DMS53 (cell line): ENCODE measurements around the gene NCBP3.
"Not testable (repeated sequence)": the region's sequence is repeated elsewhere in the genome, so short reads cannot be mapped to it uniquely, and the experiment has no call there.

Experiments
- DNase-seq: peaks from one replicate; lab custom pipeline; 2025; lab: John Stamatoyannopoulos, UW

NCBP3 gene

DNA sequence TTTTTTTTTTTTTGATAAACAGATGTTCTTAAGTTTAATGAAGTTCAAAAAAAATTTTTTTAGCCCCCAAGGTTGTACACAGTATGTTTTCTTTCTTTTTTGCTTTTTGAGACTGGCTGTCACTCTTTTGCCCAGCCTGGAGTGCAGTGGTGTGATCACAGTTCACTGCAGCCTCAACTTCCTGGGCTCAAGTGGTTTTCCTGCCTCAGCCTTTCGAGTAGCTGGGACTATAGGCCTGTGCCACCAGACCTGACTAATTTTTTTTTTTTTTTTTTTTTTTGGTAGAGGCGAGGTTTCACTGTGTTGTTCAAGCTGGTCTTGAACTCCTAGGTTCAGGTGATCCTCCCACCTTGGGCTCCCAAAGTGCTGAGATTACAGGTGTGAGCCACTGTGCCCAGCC, 57.8 kb downstream of the NCBP3 start:
- peak; percentile 82 for DNase-seq

GRCh38 chr17:3785323-3785722, 60.7 kb downstream of the NCBP3 start:
- DNase-seq = not testable (repeated sequence)

DNA sequence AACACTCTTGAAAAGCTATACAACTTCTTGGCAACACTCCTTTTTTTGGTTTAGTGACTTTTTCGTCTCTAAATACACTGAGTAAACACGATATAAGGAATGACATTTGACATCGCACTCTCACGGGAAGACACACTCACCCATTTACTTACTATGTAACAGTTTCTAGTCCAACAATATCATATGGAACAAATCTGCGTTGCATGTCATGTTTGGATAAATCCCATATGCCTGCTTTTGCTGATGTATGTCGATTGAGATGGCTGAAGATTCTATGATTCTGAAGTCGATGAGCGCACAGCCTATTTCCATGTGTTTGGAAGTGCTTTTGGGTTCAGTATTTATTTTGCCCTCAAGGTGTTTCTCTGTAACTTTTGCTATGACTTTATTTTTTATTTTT, 63.3 kb downstream of the NCBP3 start:
- DNase-seq = no peak

DNA sequence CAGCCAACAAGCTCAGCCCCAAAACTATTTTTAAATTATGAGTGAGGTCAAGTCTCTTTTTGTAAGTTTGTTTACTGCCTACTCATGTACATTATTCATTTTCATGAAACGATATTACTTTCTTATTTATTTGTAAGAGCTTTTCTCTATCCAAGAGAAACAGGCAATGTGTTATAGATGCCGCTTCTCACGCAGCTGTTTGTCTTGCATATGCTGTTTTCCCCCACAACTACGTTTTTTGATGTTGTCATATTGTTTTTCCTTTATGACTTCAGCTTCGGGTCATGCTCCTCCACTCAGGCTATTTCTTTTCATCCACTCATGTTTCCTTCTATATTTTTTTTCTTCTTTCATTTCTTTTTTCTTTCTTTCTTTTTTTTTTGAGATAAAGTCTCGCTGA, 65.1 kb downstream of the NCBP3 start:
- no peak for DNase-seq

DNA sequence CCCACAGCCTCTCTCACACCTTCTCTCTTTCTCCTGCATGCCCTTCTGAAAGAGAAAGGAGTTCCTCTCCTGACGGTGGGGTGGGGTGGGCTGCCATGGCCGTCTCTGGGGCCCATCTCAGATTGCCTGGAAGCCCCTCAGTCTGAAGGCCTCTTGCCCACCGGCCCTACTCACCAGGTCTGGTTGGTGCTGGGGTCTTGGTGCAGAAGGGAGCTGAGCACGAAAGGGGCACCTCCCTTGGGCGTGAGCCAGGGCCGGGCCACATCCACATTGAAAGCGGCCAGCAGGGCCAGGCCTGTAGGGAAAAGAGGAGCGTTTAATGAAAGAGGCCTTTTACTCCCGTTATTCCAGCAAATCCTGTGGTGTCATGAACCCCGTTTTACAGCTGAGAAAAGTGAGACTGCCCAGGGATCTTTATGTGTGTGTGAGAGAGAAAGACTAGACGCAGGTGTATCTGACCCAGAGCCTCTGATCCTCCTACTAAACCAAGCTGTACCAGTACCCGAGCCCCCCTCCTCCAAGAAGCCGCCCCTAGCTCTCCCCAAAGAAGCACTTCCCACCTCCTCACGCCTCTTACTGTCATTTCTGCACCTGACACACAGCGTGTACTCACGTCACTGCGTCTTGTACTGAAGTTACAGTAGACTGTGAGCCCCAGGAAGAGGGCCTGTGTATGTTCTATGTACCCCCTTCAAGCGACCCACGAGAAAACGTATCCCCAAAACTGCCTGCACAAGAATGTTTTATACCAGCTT, 68.5 kb downstream of the NCBP3 start:
- DNase-seq = no peak

GRCh38 chr17:3773966-3774365, 72.1 kb downstream of the NCBP3 start:
- DNase-seq = no peak

- DNase-seq = no peak
Observed at GRCh38 chr17:3773511-3773910, 72.5 kb downstream of the NCBP3 start.

DNA sequence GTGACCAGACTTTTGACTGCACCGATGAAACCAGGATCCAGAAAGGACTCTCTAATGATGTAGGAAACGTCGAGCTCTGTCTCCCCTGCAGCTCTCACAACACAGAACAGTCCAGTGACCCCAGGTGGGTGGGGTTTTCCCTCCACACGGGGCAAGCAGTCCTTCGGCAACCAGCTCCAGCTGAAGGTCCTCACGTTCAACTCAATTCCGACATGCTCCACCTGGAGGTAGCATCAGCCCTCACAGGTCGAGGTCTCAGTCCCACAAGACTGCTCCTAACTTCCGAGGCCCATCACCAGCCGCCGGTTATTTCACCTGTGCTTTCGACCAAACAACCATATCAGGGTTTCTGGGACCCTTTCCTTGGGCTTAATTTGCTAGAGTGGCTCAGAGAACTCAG, 73.3 kb downstream of the NCBP3 start:
- DNase-seq = no peak

- DNase-seq = no peak
Observed at GRCh38 chr17:3771140-3771539, 74.9 kb downstream of the NCBP3 start.

- no peak for DNase-seq
Observed at GRCh38 chr17:3770466-3770865, 75.6 kb downstream of the NCBP3 start.

- DNase-seq = no peak
Observed at GRCh38 chr17:3768769-3769168, 77.3 kb downstream of the NCBP3 start.

DNA sequence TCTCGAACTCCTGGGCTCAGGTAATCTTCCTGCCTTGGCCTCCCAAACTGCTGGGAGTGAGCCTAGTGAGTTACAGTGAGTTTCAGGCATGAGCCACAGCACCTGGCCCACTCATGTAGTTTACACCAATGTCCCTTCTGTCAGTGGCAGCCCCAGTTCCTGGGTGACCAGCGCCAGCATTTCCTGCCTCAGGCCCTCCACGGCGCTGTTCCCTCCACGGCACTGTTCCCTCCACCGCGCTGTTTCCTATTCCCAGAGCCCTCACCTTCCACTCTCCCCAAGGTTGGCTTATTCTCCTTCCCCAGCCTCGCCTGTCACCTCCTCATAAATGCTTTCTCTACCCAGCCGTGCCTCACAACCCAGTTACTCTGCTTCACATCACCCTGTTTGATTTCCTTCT, 77.7 kb downstream of the NCBP3 start:
- DNase-seq = no peak

- no peak for DNase-seq
Observed at GRCh38 chr17:3766779-3767178, 79.3 kb downstream of the NCBP3 start.

DNA sequence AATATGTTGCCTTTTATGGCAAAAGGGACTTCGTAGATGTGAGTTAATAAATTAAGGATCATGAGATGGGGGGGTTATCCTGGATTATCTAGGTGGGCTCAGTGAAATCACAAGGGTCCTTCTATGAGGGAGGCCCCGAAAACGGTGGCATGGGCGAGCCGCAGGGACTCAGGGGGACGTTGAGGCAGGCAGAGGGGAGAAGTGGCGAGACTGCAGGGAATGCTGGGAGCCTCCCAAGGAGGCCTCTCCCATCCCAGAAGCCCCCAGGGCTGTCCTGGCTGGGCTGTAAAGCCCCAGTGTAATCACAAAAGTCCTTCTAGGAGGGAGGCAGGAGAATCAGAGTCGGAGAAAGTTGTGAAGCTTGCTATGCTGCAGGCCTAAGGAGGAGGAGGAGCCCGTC, 80.1 kb downstream of the NCBP3 start:
- no peak for DNase-seq

DNA sequence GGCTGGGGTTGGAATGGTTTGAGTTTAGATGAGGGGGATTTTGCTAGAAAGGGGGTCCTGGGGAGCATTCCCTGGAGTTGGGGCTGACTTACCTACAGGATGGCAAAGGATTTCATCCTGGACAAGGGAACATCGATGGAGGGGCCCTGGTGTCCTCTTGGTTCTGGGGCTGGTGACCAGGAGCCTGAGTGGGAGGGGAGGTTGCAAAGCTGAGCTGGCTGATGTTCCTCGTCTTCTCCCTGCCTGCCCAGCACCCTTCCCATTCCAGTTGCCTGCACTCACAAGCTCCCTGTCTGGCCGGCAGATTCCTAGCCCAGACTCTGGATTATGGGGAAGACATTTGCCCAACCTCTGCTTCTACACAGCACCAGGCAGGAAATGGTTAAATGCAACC, 82.3 kb downstream of the NCBP3 start:
- no peak for DNase-seq

GRCh38 chr17:3762922-3763776, 82.9 kb downstream of the NCBP3 start:
- no peak for DNase-seq

- no peak for DNase-seq
Observed at GRCh38 chr17:3761918-3762380, 84.1 kb downstream of the NCBP3 start.

GRCh38 chr17:3761036-3761917, 84.8 kb downstream of the NCBP3 start:
- DNase-seq = no peak

DNA sequence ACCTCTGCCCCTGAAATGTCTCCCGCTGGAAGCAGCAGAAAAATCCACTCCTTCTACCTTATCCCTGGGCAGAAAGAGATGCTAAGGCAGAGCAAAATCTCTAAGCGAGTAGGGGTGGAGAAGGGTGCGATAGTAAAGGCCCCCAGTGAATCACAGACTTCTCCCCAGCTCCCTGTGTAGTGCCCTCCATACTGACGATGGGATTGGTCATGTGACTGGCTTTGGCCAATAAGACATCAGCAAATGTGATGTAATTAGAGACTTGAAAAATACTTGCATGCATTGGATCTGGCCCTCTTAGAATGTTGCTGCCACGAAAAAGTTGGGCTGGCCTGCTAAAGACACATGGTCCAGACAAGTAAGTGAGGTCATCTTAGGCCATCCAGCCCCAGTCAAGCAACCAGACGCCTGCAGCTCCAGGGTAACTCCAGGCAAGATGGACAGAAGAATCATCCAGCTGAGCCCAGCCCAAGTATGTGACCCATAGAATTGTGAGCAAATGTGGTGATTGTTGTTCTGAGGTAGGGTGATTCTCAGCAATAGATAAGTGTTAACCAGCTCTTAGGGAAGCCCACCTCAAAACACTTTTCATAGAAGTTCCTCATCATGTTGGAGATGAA, 86.3 kb downstream of the NCBP3 start:
- DNase-seq = no peak

GRCh38 chr17:3755335-3756030, 90.6 kb downstream of the NCBP3 start:
- DNase-seq = peak; percentile 78
